BJ (cell line): Measurements from ENCODE around the gene DMRTC2. TPM values are rescaled to one million over a fixed set of nuclear protein-coding genes. Genes with fewer than 3 reads are reported as not detected.

Source experiments
- CTCF ChIA-PET: fragments of 350-600 bp; formaldehyde crosslinking; extraction: SDS; loops from one replicate; lab custom pipeline; 2021; ENCODE audit warnings: antibody characterized with exemption, inconsistent platforms; lab: Yijun Ruan, JAX
- POLR2A ChIA-PET: fragments of 300-600 bp; sonication (Branson Sonifier 250); formaldehyde crosslinking; extraction: SDS; loops from one replicate; lab custom pipeline; 2021; ENCODE audit warnings: antibody characterized with exemption; lab: Charles Lee
- DNase-seq: peaks from one replicate; pipeline ENCODE4 v3.0.0-alpha.2; 2011; ENCODE audit warnings: low read depth
- H3K27me3 ChIP-seq: 2 replicates; pipeline ENCODE4 v1.6.0; 2011; ENCODE audit warnings: low read length; ENCODE audit not compliant: control insufficient read depth, insufficient read depth
- H3K36me3 ChIP-seq: 2 replicates; pipeline ENCODE4 v1.5.1; 2011; ENCODE audit warnings: low read length; ENCODE audit not compliant: control insufficient read depth, insufficient read depth
- H3K4me3 ChIP-seq: 2 replicates; pipeline ENCODE4 v1.5.1; 2011; ENCODE audit warnings: low read depth, mild to moderate bottlenecking, control low read depth, low read length
- CTCF ChIP-seq: IDR thresholded peaks from 2 replicates; pipeline ENCODE4 v1.5.1; 2011; ENCODE audit warnings: low read depth, mild to moderate bottlenecking, control low read depth, inconsistent platforms, low read length, moderate library complexity; ENCODE audit not compliant: insufficient read depth
- polyA minus RNA-seq: library from RNA; depleted of rRNA, polyadenylated mRNA; stranded (reverse); fragments of >200 nt; gene quantifications from 2 replicates; pipeline ENCODE4 v1.2.3, GENCODE V29; 2011; rRNA and poly(A)+ RNA removed
- polyA plus RNA-seq: library from polyadenylated mRNA; depleted of rRNA; stranded (reverse); fragments of >200 nt; gene quantifications from 2 replicates; pipeline ENCODE4 v1.2.3, GENCODE V29; 2011; rRNA removed

The DMRTC2 gene
- polyA plus RNA-seq (not detected in 2 replicates), polyA minus RNA-seq (not detected in 2 replicates)

GRCh38 chr19:41845001-41845050, at the start of gene DMRTC2:
TSS of gene DMRTC2 (plus strand) at chr19:41845042. CDS start at chr19:41847429, 2,387 bp downstream.
- CTCF ChIA-PET = interaction anchor here (2.0 kb wide), 1 partner anchor 9 kb away, joined by 8 read pairs; no protein-coding TSS in a partner anchor
- H3K4me3 ChIP-seq = no peak within 1 kb of the TSS

GRCh38 chr19:41796362-41796761, 48.5 kb upstream of the DMRTC2 start, which contains the start of gene CEACAM3:
TSS of gene CEACAM3 (plus strand) at chr19:41796587. CDS start at chr19:41796678, 91 bp downstream.
- ChIA-PET POLR2A (no interaction called here), CTCF (interaction anchor here (1.0 to 7.8 kb wide), 5 partner anchors 9 to 25 kb away, joined by 3 to 89 read pairs (median 10); no protein-coding TSS in a partner anchor)
- DNase-seq = no peak
- no peak within 1 kb of the TSS for H3K4me3 ChIP-seq
- TF ChIP-seq CTCF = no peak
- H3K27me3 ChIP-seq = peaks cover 4% of the 10 kb centered on the region
- no peaks in the 10 kb centered on the region for H3K36me3 ChIP-seq

More at GRCh38 chr19:41845001-41845050, at the start of gene DMRTC2:
- H3K27me3 ChIP-seq = peaks cover 3% of the 10 kb centered on the region; the same call in 1 of the 2 replicates
- no peaks in the 10 kb centered on the region for H3K36me3 ChIP-seq
- POLR2A ChIA-PET = no interaction called here
- DNase-seq = no peak
- TF ChIP-seq CTCF = no peak

- CTCF ChIA-PET = interaction anchor here (2.6 to 7.8 kb wide), 2 partner anchors 16 to 24 kb away, joined by 8 to 89 read pairs; no protein-coding TSS in a partner anchor
- H3K4me3 ChIP-seq = no peak overlapping the region
- peaks cover 6% of the 10 kb centered on the region for H3K27me3 ChIP-seq
- DNase-seq = no peak
- TF ChIP-seq CTCF = no peak
- no peaks in the 10 kb centered on the region for H3K36me3 ChIP-seq
- POLR2A ChIA-PET = no interaction called here
Observed at GRCh38 chr19:41796901-41797300, 47.9 kb upstream of the DMRTC2 start.

GRCh38 chr19:41799444-41800000, 45.3 kb upstream of the DMRTC2 start:
- Histone ChIP-seq H3K4me3 (no peak overlapping the region), H3K36me3 (no peaks in the 10 kb centered on the region), H3K27me3 (peaks cover 3% of the 10 kb centered on the region)
- ChIA-PET POLR2A (no interaction called here), CTCF (interaction anchor here (1.1 kb wide), 1 partner anchor 15 kb away, joined by 4 read pairs; no protein-coding TSS in a partner anchor)
- no peak for DNase-seq
- no peak for TF ChIP-seq CTCF

- Histone ChIP-seq H3K36me3 (no peaks in the 10 kb centered on the region), H3K4me3 (no peak overlapping the region), H3K27me3 (peaks cover 3% of the 10 kb centered on the region)
- ChIA-PET CTCF (interaction anchor here (1.1 to 3.4 kb wide), 2 partner anchors 8 to 15 kb away, joined by 3 to 23 read pairs; no protein-coding TSS in a partner anchor), POLR2A (no interaction called here)
- no peak for TF ChIP-seq CTCF
- no peak for DNase-seq
Observed at GRCh38 chr19:41801031-41801430, 43.8 kb upstream of the DMRTC2 start.
